OCI-LY3 (cell line): ENCODE data around the gene PDE4D.

Experiments used
- CTCF ChIP-seq: fragments of 200-600, 300-600 bp; sonication (generic); IDR thresholded peaks from 2 replicates; pipeline ENCODE4 v1.5.1; 2014; ENCODE audit warnings: antibody characterized with exemption, low read length, low read depth
- EZH2phosphoT487 ChIP-seq: fragments of 200-600 bp; shearing (Covaris generic); IDR thresholded peaks from 2 replicates; pipeline ENCODE4 v1.6.1; 2018; ENCODE audit warnings: antibody characterized with exemption, mixed run types, low read depth

DNA sequence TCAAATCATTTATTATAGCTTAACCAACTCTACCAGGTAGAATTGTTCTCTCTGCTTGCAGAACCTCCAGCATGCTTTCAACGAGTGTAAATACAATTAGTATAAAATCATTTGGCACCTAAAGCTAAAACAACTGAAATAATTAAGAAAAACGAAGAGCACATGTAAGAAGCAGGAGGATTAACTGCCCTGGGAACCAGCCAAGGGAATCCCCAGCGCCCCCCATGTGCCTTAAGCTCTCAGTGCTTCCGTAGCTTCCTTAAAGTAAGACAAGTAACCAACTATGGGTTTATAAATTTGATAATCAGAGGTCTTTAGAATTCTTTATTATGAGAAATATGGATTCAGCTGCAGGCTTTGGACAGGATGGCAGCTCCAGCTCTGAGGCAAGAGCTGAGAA is 908.2 kb downstream of the PDE4D start:
- TF ChIP-seq CTCF (no peak), EZH2phosphoT487 (no peak)
